Measurements from ENCODE around the gene KCNMA1.

KCNMA1 gene

DNA sequence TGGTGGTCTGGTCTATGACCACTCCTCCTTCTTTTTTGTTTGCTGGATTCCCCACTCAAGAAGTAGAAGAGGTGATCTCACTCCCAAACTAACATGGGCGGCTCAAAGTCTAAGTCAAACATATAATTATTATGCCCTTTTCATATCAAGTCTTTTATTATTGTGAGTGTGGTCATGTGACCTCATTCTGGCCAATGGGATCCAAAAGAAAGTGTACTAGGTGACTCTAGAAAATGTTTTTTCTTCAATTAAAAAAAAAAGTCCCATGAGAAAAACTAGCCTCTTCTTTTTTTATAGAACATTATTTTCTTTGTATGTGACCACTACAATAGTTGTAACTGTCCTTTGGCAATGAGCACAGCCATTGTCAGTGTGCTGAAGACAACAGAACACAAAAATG is 772.7 kb downstream of the KCNMA1 start:
- Histone ChIP-seq H3K4me1 (ENCODE audit: control insufficient read depth, low read depth, low read length) (no peaks in the 10 kb centered on the region), H3K27ac (ENCODE audit: low read length) (no peak overlapping the region), H3K27me3 (ENCODE audit: control insufficient read depth, insufficient read depth, low read length) (no peaks in the 10 kb centered on the region), H3K36me3 (ENCODE audit: control insufficient read depth, low read depth, low read length) (no peaks in the 10 kb centered on the region), H3K9ac (ENCODE audit: low read length) (no peak overlapping the region), H3K4me3 (ENCODE audit: low read length) (no peak overlapping the region), H3K9me3 (ENCODE audit: control insufficient read depth, low read depth, low read length) (no peaks in the 10 kb centered on the region)

DNA sequence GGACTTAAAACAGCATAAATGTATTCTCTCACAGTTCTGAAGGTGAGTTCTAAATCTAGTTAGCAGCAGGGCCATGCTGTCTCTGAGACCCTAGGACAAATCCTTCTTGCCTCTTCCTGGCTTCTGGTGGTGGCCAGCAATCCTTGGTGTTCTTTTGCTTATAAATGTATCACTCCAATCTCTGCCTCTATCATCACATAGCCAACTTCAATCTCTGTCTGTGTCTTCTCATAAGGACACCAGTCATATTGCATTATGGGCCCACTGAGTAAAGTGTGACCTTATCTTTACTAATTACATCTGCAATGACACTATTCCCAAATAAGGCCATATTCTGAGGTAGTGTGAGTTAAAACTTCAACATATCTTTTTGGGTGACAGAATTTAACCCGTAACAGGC is 778.9 kb downstream of the KCNMA1 start:
- Histone ChIP-seq H3K36me3 (ENCODE audit: control insufficient read depth, low read depth, low read length) (no peaks in the 10 kb centered on the region), H3K27ac (ENCODE audit: low read length) (no peak overlapping the region), H3K27me3 (ENCODE audit: control insufficient read depth, insufficient read depth, low read length) (no peaks in the 10 kb centered on the region), H3K9me3 (ENCODE audit: control insufficient read depth, low read depth, low read length) (no peaks in the 10 kb centered on the region), H3K4me3 (ENCODE audit: low read length) (no peak overlapping the region), H3K4me1 (ENCODE audit: control insufficient read depth, low read depth, low read length) (no peaks in the 10 kb centered on the region), H3K9ac (ENCODE audit: low read length) (no peak overlapping the region)

DNA sequence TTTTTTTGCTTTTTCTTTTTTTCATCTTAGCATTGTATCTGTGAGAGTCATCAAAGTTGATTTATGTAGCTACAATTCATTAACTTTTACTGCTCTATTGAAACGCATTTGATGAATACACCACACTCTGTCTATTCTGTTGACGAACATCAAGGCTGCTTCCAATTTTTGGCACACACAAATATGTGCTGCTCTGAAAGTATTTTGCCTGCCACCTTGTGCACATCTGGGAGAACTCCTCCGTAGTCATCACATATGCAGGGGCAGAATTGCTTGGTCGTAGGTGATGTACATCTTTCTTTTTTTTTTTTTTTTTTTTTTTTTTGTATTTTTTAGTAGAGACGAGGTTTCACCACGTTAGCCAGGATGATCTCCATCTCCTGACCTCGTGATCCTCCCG is 796.8 kb downstream of the KCNMA1 start:
- Histone ChIP-seq H3K9me3 (ENCODE audit: control insufficient read depth, low read depth, low read length) (peaks cover 8% of the 10 kb centered on the region), H3K36me3 (ENCODE audit: control insufficient read depth, low read depth, low read length) (no peaks in the 10 kb centered on the region), H3K27ac (ENCODE audit: low read length) (no peak overlapping the region), H3K9ac (ENCODE audit: low read length) (no peak overlapping the region), H3K4me3 (ENCODE audit: low read length) (no peak overlapping the region), H3K4me1 (ENCODE audit: control insufficient read depth, low read depth, low read length) (no peaks in the 10 kb centered on the region), H3K27me3 (ENCODE audit: control insufficient read depth, insufficient read depth, low read length) (no peaks in the 10 kb centered on the region)

DNA sequence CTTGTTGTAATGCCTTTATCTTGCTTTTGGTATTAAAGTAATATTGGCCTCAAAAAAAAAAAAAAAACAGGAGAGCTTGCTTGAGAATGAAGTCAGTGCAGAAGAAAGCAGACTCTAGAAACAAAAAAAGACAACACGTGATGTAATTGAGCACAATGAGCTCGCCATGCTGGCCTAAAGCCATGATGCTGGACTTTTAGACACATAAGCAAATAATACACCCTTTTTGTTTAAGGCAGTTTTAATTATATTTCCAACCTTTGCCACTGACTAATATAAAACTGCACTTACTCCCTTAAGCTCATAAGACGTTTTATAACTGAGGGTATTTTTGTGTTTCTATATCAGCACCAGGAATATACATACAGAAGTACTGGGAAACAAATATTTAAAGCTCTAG is 798.3 kb downstream of the KCNMA1 start:
- no peaks in the 10 kb centered on the region for H3K9me3 ChIP-seq (ENCODE audit: control insufficient read depth, low read depth, low read length)
- no peaks in the 10 kb centered on the region for H3K36me3 ChIP-seq (ENCODE audit: control insufficient read depth, low read depth, low read length)
- H3K4me1 ChIP-seq (ENCODE audit: control insufficient read depth, low read depth, low read length) = no peaks in the 10 kb centered on the region
- H3K4me3 ChIP-seq (ENCODE audit: low read length) = no peak overlapping the region
- no peak overlapping the region for H3K9ac ChIP-seq (ENCODE audit: low read length)
- H3K27ac ChIP-seq (ENCODE audit: low read length) = no peak overlapping the region
- H3K27me3 ChIP-seq (ENCODE audit: control insufficient read depth, insufficient read depth, low read length) = no peaks in the 10 kb centered on the region

DNA sequence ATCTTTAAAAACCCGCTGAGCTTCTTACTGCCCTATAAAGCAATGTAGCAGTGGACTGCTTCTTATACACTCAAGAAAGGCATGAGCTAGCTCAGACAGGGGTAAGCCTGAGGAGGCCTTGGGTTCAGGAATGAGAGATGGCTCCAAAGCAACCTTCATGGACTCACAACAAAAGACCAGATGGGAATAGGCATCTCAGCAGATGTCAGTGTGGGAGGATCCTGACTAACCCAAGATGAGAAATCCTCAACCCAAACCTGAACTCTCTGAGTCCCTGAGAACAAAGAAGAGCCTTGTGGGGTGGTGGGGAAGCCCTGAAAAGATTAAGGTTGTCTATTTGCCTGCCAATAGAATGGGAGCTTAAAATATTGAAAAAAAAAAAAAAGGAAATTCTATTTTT is 807.4 kb downstream of the KCNMA1 start:
- Histone ChIP-seq H3K36me3 (ENCODE audit: control insufficient read depth, low read depth, low read length) (no peaks in the 10 kb centered on the region), H3K9me3 (ENCODE audit: control insufficient read depth, low read depth, low read length) (no peaks in the 10 kb centered on the region), H3K4me3 (ENCODE audit: low read length) (no peak overlapping the region), H3K4me1 (ENCODE audit: control insufficient read depth, low read depth, low read length) (no peaks in the 10 kb centered on the region), H3K27ac (ENCODE audit: low read length) (no peak overlapping the region), H3K27me3 (ENCODE audit: control insufficient read depth, insufficient read depth, low read length) (no peaks in the 10 kb centered on the region), H3K9ac (ENCODE audit: low read length) (no peak overlapping the region)

DNA sequence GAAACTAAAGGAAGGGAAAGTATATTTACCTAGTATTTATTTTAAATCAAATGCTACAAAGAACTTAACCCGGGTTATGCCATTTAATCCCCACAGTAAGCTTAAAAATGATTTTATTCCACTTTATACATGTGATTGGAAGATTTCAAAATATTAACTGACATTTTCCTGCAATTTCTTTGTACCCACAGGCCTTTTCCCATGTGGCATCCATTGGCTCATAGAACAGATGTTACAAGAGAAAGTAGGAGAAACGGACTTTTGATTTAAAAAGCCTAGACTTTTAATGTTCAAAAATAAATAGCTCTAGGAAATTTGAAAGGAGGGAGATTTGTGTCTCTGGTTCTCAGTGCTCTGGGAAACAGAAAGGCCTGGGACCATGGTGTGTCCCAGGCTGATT is 807.9 kb downstream of the KCNMA1 start:
- Histone ChIP-seq H3K9me3 (ENCODE audit: control insufficient read depth, low read depth, low read length) (no peaks in the 10 kb centered on the region), H3K9ac (ENCODE audit: low read length) (no peak overlapping the region), H3K4me3 (ENCODE audit: low read length) (no peak overlapping the region), H3K4me1 (ENCODE audit: control insufficient read depth, low read depth, low read length) (no peaks in the 10 kb centered on the region), H3K27me3 (ENCODE audit: control insufficient read depth, insufficient read depth, low read length) (no peaks in the 10 kb centered on the region), H3K36me3 (ENCODE audit: control insufficient read depth, low read depth, low read length) (no peaks in the 10 kb centered on the region), H3K27ac (ENCODE audit: low read length) (no peak overlapping the region)

Data from iPS-18a (cell line).